Panc1 (cell line): ENCODE data around the gene GPNMB. TPM values are rescaled to one million over a fixed set of nuclear protein-coding genes. Genes with fewer than 3 reads are reported as not detected.
A peak's percentile ranks its signal among the peaks of the same experiment; 100 is the strongest.

Experiments used
- ATAC-seq: fragments of 200-7000 bp; cut with Tn5 transposase; 2 replicates; pipeline ENCODE4 v1.9.1; 2020; ENCODE audit warnings: mild to moderate bottlenecking, moderate library complexity
- BruUV-seq: library from RNA; stranded (reverse); fragments of 400-500 nt; replicated peaks from 2 replicates; lab custom pipeline; 2021; lab: Mats Ljungman, UMichigan
- CTCF ChIA-PET: fragments of 300-600 bp; sonication (Branson Sonifier 250); formaldehyde crosslinking; loops from one replicate; lab custom pipeline; 2022; ENCODE audit warnings: antibody characterized with exemption; lab: Charles Lee
- POLR2A ChIA-PET: fragments of 300-600 bp; sonication (Branson Sonifier 250); formaldehyde crosslinking; loops from one replicate; lab custom pipeline; 2022; ENCODE audit warnings: antibody characterized with exemption; lab: Charles Lee
- DNase-seq: peaks from one replicate; pipeline ENCODE4 v3.0.0-alpha.2; 2010; ENCODE audit warnings: low read depth, low spot score
- H3K27ac ChIP-seq: 2 replicates; pipeline ENCODE4 v1.5.1; 2011; ENCODE audit warnings: mild to moderate bottlenecking, low read length, inconsistent platforms
- H3K27me3 ChIP-seq: fragments of 200-500 bp; sonication (Bioruptor generic); 2 replicates; pipeline ENCODE4 v1.6.0; 2014; ENCODE audit warnings: low read length, inconsistent platforms; ENCODE audit not compliant: control insufficient read depth, insufficient read depth
- H3K36me3 ChIP-seq: fragments of 200-500 bp; sonication (Bioruptor generic); 2 replicates; pipeline ENCODE4 v1.5.1; 2014; ENCODE audit warnings: inconsistent platforms, mild to moderate bottlenecking, low read length, moderate library complexity; ENCODE audit not compliant: control insufficient read depth, insufficient read depth
- H3K4me1 ChIP-seq: 2 replicates; pipeline ENCODE4 v1.5.1; 2011; ENCODE audit warnings: inconsistent platforms, mild to moderate bottlenecking, low read length, moderate library complexity; ENCODE audit not compliant: control insufficient read depth, insufficient read depth
- H3K4me3 ChIP-seq, 2 experiments: 2 replicates each; pipeline ENCODE4 v1.5.1; 2011 to 2012; ENCODE audit warnings: low read depth in 2 of 2, low read length in 2 of 2, mild to moderate bottlenecking in 2 of 2, inconsistent platforms in 1 of 2, moderate library complexity in 1 of 2
- H3K9me3 ChIP-seq: fragments of 200-500 bp; sonication (Bioruptor generic); 2 replicates; pipeline ENCODE4 v1.5.1; 2014; ENCODE audit warnings: low read depth, mild to moderate bottlenecking, inconsistent platforms, low read length, moderate library complexity; ENCODE audit not compliant: control insufficient read depth, insufficient read depth
- CTCF ChIP-seq: fragments of 450-650 bp; IDR thresholded peaks from 2 replicates; pipeline ENCODE4 v1.5.1; 2017; ENCODE audit warnings: mild to moderate bottlenecking
- POLR2AphosphoS5 ChIP-seq: IDR thresholded peaks from 2 replicates; pipeline ENCODE4 v1.6.1; 2012; ENCODE audit warnings: mild to moderate bottlenecking, low read depth, low read length, moderate library complexity
- REST ChIP-seq, 2 experiments: IDR thresholded peaks; 2 replicates each; pipeline ENCODE4 v1.6.1; 2011 to 2012; ENCODE audit warnings: low read depth in 2 of 2, control low read depth in 1 of 2, low read length in 1 of 2, mild to moderate bottlenecking in 1 of 2, moderate library complexity in 1 of 2; ENCODE audit not compliant: insufficient read depth in 1 of 2
- SIN3A ChIP-seq: IDR thresholded peaks from 2 replicates; pipeline ENCODE4 v1.6.1; 2012; ENCODE audit warnings: low read depth, mild to moderate bottlenecking, low read length, moderate library complexity, borderline replicate concordance; ENCODE audit not compliant: insufficient read depth
- TCF7L2 ChIP-seq: IDR thresholded peaks from 2 replicates; pipeline ENCODE4 v1.6.1; 2011; ENCODE audit warnings: mild to moderate bottlenecking, low read depth, low read length, inconsistent platforms
- in situ Hi-C: cut with HindIII; loops from 2 replicates; pipeline ENCODE4 v1.10.0; 2016; ENCODE audit warnings: low sequenced_read_pairs, low pct_unique_long_range_greater_than_20kb
- intact Hi-C: fragments of 100-400 bp; cut with micrococcal nuclease; formaldehyde crosslinking; loops from one replicate; pipeline ENCODE4 v1.10.0; 2022; ENCODE audit not compliant: unreplicated experiment
- total RNA-seq: library from RNA; stranded (reverse); gene quantifications from one replicate; pipeline ENCODE4 v1.2.1, GENCODE V29; 2021; ENCODE audit not compliant: unreplicated experiment

The GPNMB gene
- total RNA-seq, 1 experiment from 2014 or later: 2.1 TPM

GRCh38 chr7:23277359-23277989, 30.9 kb downstream of the GPNMB start:
- Histone ChIP-seq H3K4me1 (peaks cover 11% of the 10 kb centered on the region), H3K27ac (no peak overlapping the region), H3K4me3 (no peak overlapping the region), H3K9me3 (no peaks in the 10 kb centered on the region), H3K27me3 (no peaks in the 10 kb centered on the region), H3K36me3 (no peaks in the 10 kb centered on the region)
- BruUV-seq: no TSS peak
- TF ChIP-seq CTCF: peak; percentile 92
- TF ChIP-seq TCF7L2: no peak
- intact Hi-C loops: loop anchor here (1.0 to 10.0 kb wide), 3 partner anchors 197 to 437 kb away; partner anchors contain the start of genes IGF2BP3 and STK31
- ChIA-PET POLR2A (no interaction called here), CTCF (interaction anchor here (0.9 to 1.3 kb wide), 3 partner anchors 16 to 152 kb away, joined by 4 to 9 read pairs (median 6); no protein-coding TSS in a partner anchor)
- in situ Hi-C loops: no loop called here
- DNase-seq (peak; percentile 63), ATAC-seq (peak; percentile 68)

GRCh38 chr7:23279819-23280525, 33.4 kb downstream of the GPNMB start:
- H3K4me3 ChIP-seq: no peak overlapping the region
- H3K4me1 ChIP-seq: no peaks in the 10 kb centered on the region
- H3K9me3 ChIP-seq: no peaks in the 10 kb centered on the region
- intact Hi-C loops (loop anchor here (10.0 kb wide), 2 partner anchors 195 to 435 kb away; partner anchors contain the start of genes IGF2BP3 and STK31), in situ Hi-C loops (no loop called here)
- no peak for ATAC-seq
- POLR2A ChIA-PET: no interaction called here
- TF ChIP-seq REST (IDR thresholded peaks at IDR 0.05; ENCODE audit: insufficient read depth in 1 of 2, low read depth in 2 of 2, low read length in 1 of 2) (no peak), CTCF (no peak), POLR2AphosphoS5 (no peak), SIN3A (no peak), TCF7L2 (no peak)
- no peak for DNase-seq
- H3K27ac ChIP-seq: no peak overlapping the region
- no peaks in the 10 kb centered on the region for H3K27me3 ChIP-seq
- H3K36me3 ChIP-seq: no peaks in the 10 kb centered on the region
- CTCF ChIA-PET: interaction anchor here (0.6 kb wide), 1 partner anchor 40 kb away, joined by 4 read pairs; no protein-coding TSS in a partner anchor
- BruUV-seq: no TSS peak
